Neuronal stem cell (in vitro differentiated cells): Measurements from ENCODE around the gene FAM118A.

Experiments
- DNase-seq: peaks from one replicate; pipeline ENCODE4 v3.0.0-alpha.2; 2013; ENCODE audit warnings: low spot score
- H2AFZ ChIP-seq: one replicate; pipeline ENCODE4 v1.6.1; 2013; ENCODE audit warnings: mild to moderate bottlenecking, low read length, inconsistent platforms
- H2AK5ac ChIP-seq: 2 replicates; pipeline ENCODE4 v1.6.1; 2013; ENCODE audit warnings: low read depth, mild to moderate bottlenecking, inconsistent platforms, low read length, moderate library complexity, mixed read lengths
- H2BK120ac ChIP-seq: 2 replicates; pipeline ENCODE4 v1.6.1; 2013; ENCODE audit warnings: low read depth, mild to moderate bottlenecking, inconsistent platforms, low read length, moderate library complexity, mixed read lengths
- H2BK12ac ChIP-seq: one replicate; pipeline ENCODE4 v1.6.1; 2013; ENCODE audit warnings: low read length, inconsistent platforms
- H2BK15ac ChIP-seq: 2 replicates; pipeline ENCODE4 v1.6.1; 2013; ENCODE audit warnings: mild to moderate bottlenecking, low read length, inconsistent platforms, mixed read lengths
- H2BK5ac ChIP-seq: one replicate; pipeline ENCODE4 v1.6.1; 2013; ENCODE audit warnings: inconsistent platforms, mild to moderate bottlenecking, low read length, moderate library complexity
- H3K14ac ChIP-seq: one replicate; pipeline ENCODE4 v1.6.1; 2013; ENCODE audit warnings: low read length, inconsistent platforms
- H3K18ac ChIP-seq: 2 replicates; pipeline ENCODE4 v1.6.1; 2013; ENCODE audit warnings: low read length, inconsistent platforms
- H3K23ac ChIP-seq: 2 replicates; pipeline ENCODE4 v1.6.1; 2013; ENCODE audit warnings: low read depth, mild to moderate bottlenecking, mixed read lengths, low read length, inconsistent platforms; ENCODE audit not compliant: poor library complexity
- H3K27ac ChIP-seq: replicated peaks from 3 replicates; pipeline ENCODE4 v1.5.1; 2013; ENCODE audit warnings: low read length, inconsistent platforms
- H3K27me3 ChIP-seq, 3 experiments: 2 replicates each; pipeline ENCODE4 v1.6.1; 2013; ENCODE audit warnings: low read length in 3 of 3, mild to moderate bottlenecking in 2 of 3, inconsistent platforms in 1 of 3, low read depth in 1 of 3, mixed read lengths in 1 of 3, moderate library complexity in 1 of 3; ENCODE audit not compliant: control insufficient read depth in 3 of 3, insufficient read depth in 3 of 3
- H3K36me3 ChIP-seq, 2 donors: replicated peaks in 1 of 2; 2 replicates each; pipeline ENCODE4 v1.6.1; 2013; ENCODE audit warnings: low read length in 2 of 2; ENCODE audit not compliant: control insufficient read depth in 2 of 2, insufficient read depth in 2 of 2
- H3K4ac ChIP-seq: 2 replicates; pipeline ENCODE4 v1.6.1; 2013; ENCODE audit warnings: inconsistent platforms, mild to moderate bottlenecking, low read length, moderate library complexity
- H3K4me1 ChIP-seq, 2 donors: 1 replicate in 1 of 2; 2 replicates in 1 of 2; pipeline ENCODE4 v1.6.1; 2013; ENCODE audit warnings: low read length in 2 of 2, low read depth in 1 of 2; ENCODE audit not compliant: control insufficient read depth in 2 of 2, insufficient read depth in 1 of 2
- H3K4me2 ChIP-seq: one replicate; pipeline ENCODE4 v1.6.1; 2013; ENCODE audit warnings: mild to moderate bottlenecking, low read length, inconsistent platforms; ENCODE audit not compliant: insufficient read depth, poor library complexity, severe bottlenecking
- H3K4me3 ChIP-seq, 2 donors: 2 replicates each; pipeline ENCODE4 v1.5.1; 2013; ENCODE audit warnings: low read length in 2 of 2, mild to moderate bottlenecking in 2 of 2, inconsistent platforms in 1 of 2, moderate library complexity in 1 of 2
- H3K79me1 ChIP-seq: one replicate; pipeline ENCODE4 v1.6.1; 2013; ENCODE audit warnings: low read depth, mild to moderate bottlenecking, inconsistent platforms, low read length, moderate library complexity
- H3K9ac ChIP-seq: one replicate; pipeline ENCODE4 v1.6.1; 2013; ENCODE audit warnings: mild to moderate bottlenecking, low read depth, low read length, inconsistent platforms; ENCODE audit not compliant: poor library complexity
- H3K9me3 ChIP-seq, 2 donors: replicated peaks in 1 of 2; 2 replicates each; pipeline versions ENCODE3 to v1.6.1; 2013; ENCODE audit warnings: low read length in 2 of 2, mild to moderate bottlenecking in 2 of 2, inconsistent platforms in 1 of 2, low read depth in 1 of 2, mixed read lengths in 1 of 2, moderate library complexity in 1 of 2; ENCODE audit not compliant: control insufficient read depth in 2 of 2, insufficient read depth in 1 of 2
- H4K8ac ChIP-seq: one replicate; pipeline ENCODE4 v1.6.1; 2013; ENCODE audit warnings: low read depth, mild to moderate bottlenecking, inconsistent platforms, low read length, moderate library complexity
- H4K91ac ChIP-seq: one replicate; pipeline ENCODE4 v1.6.1; 2013; ENCODE audit warnings: low read length, low read depth, mild to moderate bottlenecking, inconsistent platforms; ENCODE audit not compliant: poor library complexity
- WGBS, 2 donors: extraction: QIAGEN DNeasy Blood & Tissue Kit; methylation state at CpG; one replicate each; pipeline ENCODE4 v1.1.7; 2013; ENCODE audit warnings: missing lambda C conversion rate in 2 of 2, mixed read lengths in 1 of 2; ENCODE audit not compliant: insufficient read length in 2 of 2, insufficient replicate concordance in 1 of 2; ENCODE audit errors: extremely low coverage in 2 of 2; 5-methylcytosine and 5-hydroxymethylcytosine counted together

FAM118A gene

GRCh38 chr22:45312856-45313255 is 3.1 kb downstream of the FAM118A start:
- Histone ChIP-seq H3K18ac (no peak overlapping the region), H4K8ac (no peak overlapping the region), H3K14ac (no peak overlapping the region), H3K9ac (no peak overlapping the region), H4K91ac (no peak overlapping the region), H3K4me2 (no peak overlapping the region), H2BK120ac (no peak overlapping the region), H2AFZ (no peak overlapping the region), H2BK12ac (no peak overlapping the region), H3K4ac (no peak overlapping the region), H2BK15ac (no peak overlapping the region), H3K79me1 (peaks cover 4% of the 10 kb centered on the region), H3K36me3 (peaks cover 0 to 2% of the 10 kb centered on the region in 2 donors), H3K27me3 (peaks cover 0 to 6% (median 0%) of the 10 kb centered on the region in 3 experiments), H2AK5ac (no peak overlapping the region), H3K4me1 (peaks cover 19 to 23% of the 10 kb centered on the region in 2 donors), H3K9me3 (no peaks in the 10 kb centered on the region), H3K23ac (no peak overlapping the region), H2BK5ac (no peak overlapping the region), H3K27ac (no peak overlapping the region), H3K4me3 (no peak overlapping the region)
- WGBS, 2 donors = no CpG with 5 or more reads among the region's 4 CpGs
- no peak for DNase-seq

DNA sequence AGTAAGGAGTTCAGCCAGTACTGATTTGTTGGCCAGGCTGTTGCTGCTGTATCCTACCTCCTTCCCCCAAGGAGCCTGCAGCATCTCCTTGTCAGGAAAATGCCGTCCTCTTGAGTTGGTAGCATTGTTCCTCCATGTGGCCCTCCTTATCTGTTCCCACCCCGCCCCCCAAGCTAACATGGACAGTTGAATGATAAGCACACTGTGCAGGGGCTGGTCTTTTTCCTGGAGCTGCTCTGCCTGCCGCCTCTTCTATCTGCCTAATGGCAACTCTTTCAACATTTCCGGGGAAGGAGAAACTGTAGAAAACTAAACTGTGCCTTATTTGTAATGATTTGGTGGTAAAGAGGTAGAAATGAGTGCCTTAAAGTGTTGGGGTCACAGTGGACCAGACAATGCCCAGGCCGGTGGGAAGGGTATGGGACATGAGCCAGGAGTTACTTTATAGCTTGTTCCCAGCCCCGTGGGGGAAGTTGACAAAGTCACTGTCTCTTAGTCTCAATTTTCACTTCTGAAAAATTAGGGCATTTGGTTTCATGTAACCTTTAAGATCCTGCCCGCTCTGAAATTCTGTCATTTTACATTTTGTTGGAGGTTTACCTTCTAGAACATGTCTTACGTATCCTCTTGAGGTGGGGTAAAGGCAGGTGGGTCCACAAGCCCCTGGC is 4.5 kb downstream of the FAM118A start:
- H3K23ac ChIP-seq = no peak overlapping the region
- no peak overlapping the region for H2BK12ac ChIP-seq
- no peak overlapping the region for H3K4me2 ChIP-seq
- H2BK5ac ChIP-seq = no peak overlapping the region
- WGBS, 2 donors = no CpG with 5 or more reads among the region's 8 CpGs
- no peak overlapping the region for H3K9ac ChIP-seq
- H3K4ac ChIP-seq = no peak overlapping the region
- no peak overlapping the region for H3K14ac ChIP-seq
- no peak overlapping the region for H2BK120ac ChIP-seq
- H3K27me3 ChIP-seq = peaks cover 0 to 6% (median 0%) of the 10 kb centered on the region in 3 experiments
- peaks cover 4% of the 10 kb centered on the region for H3K79me1 ChIP-seq
- no peaks in the 10 kb centered on the region for H3K9me3 ChIP-seq
- no peak overlapping the region for H2BK15ac ChIP-seq
- no peak overlapping the region for H3K4me3 ChIP-seq
- H4K91ac ChIP-seq = no peak overlapping the region
- H2AFZ ChIP-seq = no peak overlapping the region
- peaks cover 0 to 2% of the 10 kb centered on the region in 2 donors for H3K36me3 ChIP-seq
- H3K4me1 ChIP-seq = peaks cover 19 to 24% of the 10 kb centered on the region in 2 donors
- no peak overlapping the region for H2AK5ac ChIP-seq
- H3K27ac ChIP-seq = no peak overlapping the region
- no peak for DNase-seq
- no peak overlapping the region for H4K8ac ChIP-seq
- no peak overlapping the region for H3K18ac ChIP-seq

GRCh38 chr22:45314786-45315185 is 5.1 kb downstream of the FAM118A start:
- H3K36me3 ChIP-seq = peaks cover 0 to 2% of the 10 kb centered on the region in 2 donors
- no CpG with 5 or more reads among the region's 6 CpGs for WGBS, 2 donors
- H3K9me3 ChIP-seq = no peaks in the 10 kb centered on the region
- no peak overlapping the region for H2AK5ac ChIP-seq
- H3K27ac ChIP-seq = no peak overlapping the region
- DNase-seq = no peak
- no peak overlapping the region for H3K4me3 ChIP-seq
- no peak overlapping the region for H4K91ac ChIP-seq
- no peak overlapping the region for H4K8ac ChIP-seq
- no peak overlapping the region for H3K4ac ChIP-seq
- H3K79me1 ChIP-seq = peaks cover 4% of the 10 kb centered on the region
- H3K4me1 ChIP-seq = peaks cover 18 to 25% of the 10 kb centered on the region in 2 donors
- H2BK12ac ChIP-seq = no peak overlapping the region
- no peak overlapping the region for H2AFZ ChIP-seq
- no peak overlapping the region for H3K23ac ChIP-seq
- H3K4me2 ChIP-seq = no peak overlapping the region
- H2BK120ac ChIP-seq = no peak overlapping the region
- peaks cover 0 to 6% (median 0%) of the 10 kb centered on the region in 3 experiments for H3K27me3 ChIP-seq
- no peak overlapping the region for H3K9ac ChIP-seq
- H3K18ac ChIP-seq = no peak overlapping the region
- no peak overlapping the region for H2BK5ac ChIP-seq
- H2BK15ac ChIP-seq = no peak overlapping the region
- no peak overlapping the region for H3K14ac ChIP-seq

GRCh38 chr22:45316796-45317526 is 7.2 kb downstream of the FAM118A start:
- Histone ChIP-seq H3K4me3 (no peak overlapping the region), H3K36me3 (peaks cover 0 to 4% of the 10 kb centered on the region in 2 donors), H3K4ac (no peak overlapping the region), H3K23ac (no peak overlapping the region), H2AK5ac (no peak overlapping the region), H2AFZ (no peak overlapping the region), H2BK12ac (no peak overlapping the region), H3K9me3 (no peaks in the 10 kb centered on the region), H2BK120ac (no peak overlapping the region), H3K9ac (no peak overlapping the region), H4K8ac (no peak overlapping the region), H3K18ac (no peak overlapping the region), H3K14ac (no peak overlapping the region), H3K27me3 (no peaks in the 10 kb centered on the region), H3K27ac (no peak overlapping the region), H2BK15ac (no peak overlapping the region), H3K4me2 (no peak overlapping the region), H2BK5ac (no peak overlapping the region), H3K79me1 (no peaks in the 10 kb centered on the region), H4K91ac (no peak overlapping the region), H3K4me1 (peaks cover 9 to 16% of the 10 kb centered on the region in 2 donors)
- WGBS, 2 donors = no CpG with 5 or more reads among the region's 9 CpGs
- no peak for DNase-seq
